HepG2 (cell line): ENCODE data around the gene RPL3. TPM values are rescaled to one million over a fixed set of nuclear protein-coding genes. Genes with fewer than 3 reads are reported as not detected.
A peak's percentile ranks its signal among the peaks of the same experiment; 100 is the strongest.

Experiments
- ATAC-seq: fragments of 200-7000 bp; cut with Tn5 transposase; 3 replicates; pipeline ENCODE4 v1.9.1; 2020; ENCODE audit warnings: mild to moderate bottlenecking, moderate library complexity
- BruUV-seq: library from RNA; stranded (reverse); fragments of 400-500 nt; replicated peaks from 2 replicates; lab custom pipeline; 2021; lab: Mats Ljungman, UMichigan
- CTCF ChIA-PET: fragments of 300-600 bp; formaldehyde crosslinking; extraction: SDS; loops from one replicate; lab custom pipeline; 2021; ENCODE audit warnings: low total read pairs, inconsistent platforms, low intra/inter-chr PET ratio; lab: Yijun Ruan, JAX
- POLR2A ChIA-PET: fragments of 350-600 bp; sonication (Branson Sonifier 250); formaldehyde crosslinking; loops from one replicate; lab custom pipeline; 2020; ENCODE audit warnings: antibody characterized with exemption, inconsistent platforms; lab: Yijun Ruan, JAX
- DNase-seq: peaks from one replicate; pipeline ENCODE4 v3.0.0-alpha.2; 2015; ENCODE audit warnings: low spot score
- FAIRE-seq: peaks from 3 replicates; lab custom pipeline; 2011; peaks lifted over from hg19 to GRCh38; lab: Jason Lieb, UNC
- H2AFZ ChIP-seq: one replicate; pipeline ENCODE4 v1.6.1; 2011; ENCODE audit warnings: low read length, inconsistent platforms
- H3K27ac ChIP-seq: fragments of 300-600 bp; 3 replicates; pipeline ENCODE4 v1.8.0; 2011; ENCODE audit warnings: mixed run types, mild to moderate bottlenecking, mixed read lengths, low read length, inconsistent platforms; ENCODE audit not compliant: insufficient read depth; ENCODE audit errors: extremely low read length
- H3K27me3 ChIP-seq, 2 experiments: fragments of 200-600 bp in 1 of 2; 2 replicates in 1 of 2; 3 replicates in 1 of 2; pipeline versions ENCODE4 v1.6.0 to v1.8.0; 2011; ENCODE audit warnings: low read length in 2 of 2, mild to moderate bottlenecking in 2 of 2, moderate library complexity in 2 of 2, inconsistent platforms in 1 of 2; ENCODE audit not compliant: insufficient read depth in 2 of 2, control insufficient read depth in 1 of 2
- H3K36me3 ChIP-seq, 2 experiments: fragments of 200-600 bp in 1 of 2; replicated peaks in 1 of 2; 2 replicates in 1 of 2; 3 replicates in 1 of 2; pipeline versions ENCODE4 v1.5.1 to v1.8.0; 2011; ENCODE audit warnings: low read length in 2 of 2, inconsistent platforms in 1 of 2; ENCODE audit not compliant: insufficient read depth in 2 of 2, control insufficient read depth in 1 of 2
- H3K4me1 ChIP-seq: 2 replicates; pipeline ENCODE4 v1.5.1; 2012; ENCODE audit warnings: low read length, inconsistent platforms; ENCODE audit not compliant: insufficient read depth
- H3K4me2 ChIP-seq: 2 replicates; pipeline ENCODE4 v1.6.0; 2011; ENCODE audit warnings: low read depth, low read length, inconsistent platforms
- H3K4me3 ChIP-seq, 3 experiments: fragments of 200-600 bp in 1 of 3; sonication (generic), shearing (Covaris generic) in 1 of 3; replicated peaks in 1 of 3; 2 replicates each; pipeline ENCODE4 v1.5.1; 2011 to 2016; ENCODE audit warnings: low read length in 3 of 3, inconsistent platforms in 2 of 3, low read depth in 2 of 3, mild to moderate bottlenecking in 2 of 3, control low read depth in 1 of 3, mixed read lengths in 1 of 3; ENCODE audit not compliant: insufficient read depth in 1 of 3
- H3K79me2 ChIP-seq: one replicate; pipeline ENCODE4 v1.6.1; 2011; ENCODE audit warnings: low read length, inconsistent platforms; ENCODE audit not compliant: insufficient read depth
- H3K9ac ChIP-seq: 2 replicates; pipeline ENCODE4 v1.6.0; 2011; ENCODE audit warnings: mild to moderate bottlenecking, low read depth, low read length, inconsistent platforms; ENCODE audit not compliant: insufficient read depth
- H3K9me3 ChIP-seq: 2 replicates; pipeline ENCODE4 v1.5.1; 2012; ENCODE audit warnings: mild to moderate bottlenecking, low read length
- H4K20me1 ChIP-seq: 2 replicates; pipeline ENCODE4 v1.6.0; 2011; ENCODE audit warnings: inconsistent platforms, mild to moderate bottlenecking, low read length, moderate library complexity; ENCODE audit not compliant: insufficient read depth
- ARNTL ChIP-seq: sonication (generic); formaldehyde crosslinking; IDR thresholded peaks from 2 replicates; pipeline ENCODE4 v1.4.0; 2020; ENCODE audit warnings: mild to moderate bottlenecking, missing genetic modification reagents
- ATF4 ChIP-seq, 2 experiments: fragments of 450-650 bp in 1 of 2; sonication (generic) in 1 of 2; formaldehyde crosslinking; IDR thresholded peaks; 2 replicates each; pipeline versions ENCODE4 v1.5.0 to v1.8.0; 2020 to 2022; ENCODE audit warnings: mild to moderate bottlenecking in 1 of 2, missing genetic modification reagents in 1 of 2
- IKZF4 ChIP-seq: sonication (generic); formaldehyde crosslinking; IDR thresholded peaks from 2 replicates; pipeline ENCODE4 v1.5.1; 2020; ENCODE audit warnings: borderline replicate concordance, mild to moderate bottlenecking, low read depth, missing genetic modification reagents; ENCODE audit errors: not compliant biosample characterization
- MEF2D ChIP-seq: sonication (generic); formaldehyde crosslinking; IDR thresholded peaks from 2 replicates; pipeline ENCODE4 v1.5.1; 2020; ENCODE audit warnings: mild to moderate bottlenecking, missing genetic modification reagents
- MIER2 ChIP-seq: IDR thresholded peaks from 2 replicates; pipeline ENCODE4 v1.6.1; 2016; ENCODE audit warnings: missing biosample characterization, missing genetic modification reagents
- NCOR1 ChIP-seq: fragments of 200-600 bp; sonication (generic); IDR thresholded peaks from 2 replicates; pipeline ENCODE4 v1.7.0; 2017; ENCODE audit warnings: antibody characterized with exemption, low read length, borderline replicate concordance
- NR2F6 ChIP-seq, 2 experiments: IDR thresholded peaks; 2 replicates each; pipeline ENCODE4 v1.6.1; 2016; ENCODE audit warnings: antibody characterized with exemption in 1 of 2, mild to moderate bottlenecking in 1 of 2
- POLR2A ChIP-seq, 2 experiments: IDR thresholded peaks; 2 replicates each; pipeline ENCODE4 v1.6.1; 2011; ENCODE audit warnings: low read depth in 2 of 2, low read length in 2 of 2, mild to moderate bottlenecking in 1 of 2, moderate library complexity in 1 of 2; ENCODE audit not compliant: insufficient read depth in 1 of 2
- RAD21 ChIP-seq: fragments of 450-650 bp; formaldehyde crosslinking; IDR thresholded peaks from 2 replicates; pipeline ENCODE4 v1.5.0; 2020; ENCODE audit warnings: mild to moderate bottlenecking
- RFX3 ChIP-seq: IDR thresholded peaks from 2 replicates; pipeline ENCODE4 v1.6.1; 2016; ENCODE audit warnings: missing biosample characterization, missing genetic modification reagents
- TSC22D2 ChIP-seq: sonication (generic); formaldehyde crosslinking; IDR thresholded peaks from 2 replicates; pipeline ENCODE4 v1.5.1; 2020; ENCODE audit warnings: missing genetic modification reagents, mild to moderate bottlenecking, borderline replicate concordance
- ZFAT ChIP-seq: sonication (generic); formaldehyde crosslinking; conservative IDR thresholded peaks from 2 replicates; pipeline ENCODE4 v1.8.1; 2023; ENCODE audit warnings: missing genetic modification reagents, inconsistent platforms
- ZMYM4 ChIP-seq: sonication (generic); formaldehyde crosslinking; IDR thresholded peaks from 2 replicates; pipeline ENCODE4 v1.8.1; 2023; ENCODE audit warnings: mild to moderate bottlenecking, missing genetic modification reagents
- ZNF234 ChIP-seq: sonication (generic); formaldehyde crosslinking; conservative IDR thresholded peaks from 2 replicates; pipeline ENCODE4 v1.5.1; 2020; ENCODE audit warnings: mild to moderate bottlenecking, missing genetic modification reagents
- WGBS: methylation state at CpG from one replicate; pipeline ENCODE4 v1.1.6; 2017; ENCODE audit warnings: low lambda C conversion rate; 5-methylcytosine and 5-hydroxymethylcytosine counted together
- in situ Hi-C: cut with HindIII; loops from 2 replicates; pipeline ENCODE4 v1.10.0; 2017; ENCODE audit warnings: low pct_unique_long_range_greater_than_20kb; ENCODE audit not compliant: extremely low pct_ligation_motif_present
- intact Hi-C: fragments of 100-400 bp; cut with micrococcal nuclease; formaldehyde crosslinking; loops from one replicate; pipeline ENCODE4 v1.10.0; 2022; ENCODE audit not compliant: unreplicated experiment
- polyA plus RNA-seq, 8 experiments: library from polyadenylated mRNA; depleted of rRNA in 3 of 8; stranded (reverse) in 7 of 8; unstranded in 1 of 8; fragments of >200 nt; fragmentation: Illumina TruSeq in 4 of 8; extraction: Trizol in 4 of 8; gene quantifications; 2 replicates each; pipeline versions ENCODE4 v1.2.1 to v1.2.3, GENCODE V29; 2011 to 2016; ENCODE audit warnings: low read depth in 4 of 8, missing spikeins in 1 of 8, mixed read lengths in 1 of 8; ENCODE audit not compliant: insufficient read depth in 1 of 8
- total RNA-seq, 5 experiments: library from RNA; depleted of rRNA; stranded (reverse); fragments of >200 nt; fragmentation: Illumina TruSeq; extraction: Trizol; gene quantifications; 2 replicates each; pipeline ENCODE4 v1.2.3, GENCODE V29; 2016; ENCODE audit warnings: low read depth in 1 of 5

The RPL3 gene
- total and polyA plus RNA-seq, 2 of the 13 experiments (the other 11 are each of a cell fraction or from before 2014, with no cell fraction given) = 1,051 to 3,279 TPM

- TF ChIP-seq ATF4 (CRISPR knock-in tag; IDR thresholded peaks at IDR 0.05) = peak in 1 of 2 experiments; percentile 82; a peak in 2 of 4 replicates
- TF ChIP-seq NCOR1 = no peak
- TF ChIP-seq TSC22D2 (CRISPR knock-in tag) = no peak
Observed at GRCh38 chr22:39308614-39309363, 10.6 kb downstream of the RPL3 start (continued).

GRCh38 chr22:39306456-39307361 lies 12.7 kb downstream of the RPL3 start:
- 54% methylated on average over 7 of the region's 14 CpGs for WGBS
- intact Hi-C loops = no loop called here
- DNase-seq = no peak
- Histone ChIP-seq H3K4me3 (no peak overlapping the region), H3K79me2 (no peaks in the 10 kb centered on the region), H3K9ac (no peak overlapping the region), H3K4me1 (peaks cover 68% of the 10 kb centered on the region), H3K36me3 (no peaks in the 10 kb centered on the region; a peak in 2 of 5 replicates), H4K20me1 (no peaks in the 10 kb centered on the region), H3K9me3 (no peaks in the 10 kb centered on the region), H2AFZ (no peak overlapping the region), H3K27me3 (no peaks in the 10 kb centered on the region), H3K27ac (no peak overlapping the region), H3K4me2 (no peak overlapping the region)
- ChIA-PET POLR2A (interaction anchor here (1.2 to 1.4 kb wide), 2 partner anchors 13 to 15 kb away, joined by 3 to 10 read pairs; partner anchors contain the start of gene RPL3), CTCF (no interaction called here)
- ATAC-seq = peak; percentile 8
- in situ Hi-C loops = no loop called here
- no peak for FAIRE-seq
- no TSS peak for BruUV-seq
- no peak for TF ChIP-seq MIER2 (CRISPR knock-in tag)
- no peak for TF ChIP-seq IKZF4
- no peak for TF ChIP-seq NR2F6 (IDR thresholded peaks at IDR 0.05)
- TF ChIP-seq NR2F6 (CRISPR knock-in tag; IDR thresholded peaks at IDR 0.05) = no peak
- TF ChIP-seq MEF2D (CRISPR knock-in tag) = no peak
- TF ChIP-seq ZFAT (CRISPR knock-in tag) = no peak
- no peak for TF ChIP-seq RFX3 (CRISPR knock-in tag)
- TF ChIP-seq POLR2A (IDR thresholded peaks at IDR 0.05; ENCODE audit: insufficient read depth in 1 of 2, low read depth in 2 of 2, low read length in 2 of 2) = no peak
- TF ChIP-seq RAD21 (CRISPR knock-in tag) = peak; percentile 60
- TF ChIP-seq ZMYM4 (CRISPR knock-in tag) = no peak
- TF ChIP-seq ZNF234 = no peak
- no peak for TF ChIP-seq ARNTL
